GM21423 (cell line): ENCODE measurements around the gene RARS2.
"Not testable (repeated sequence)": the region's sequence is repeated elsewhere in the genome, so short reads cannot be mapped to it uniquely, and the experiment has no call there.

Experiments used
- ATAC-seq: cut with Tn5 transposase; IDR thresholded peaks from one replicate; pipeline ENCODE4 v1.9.1; 2021; ENCODE audit warnings: mild to moderate bottlenecking, moderate library complexity; ENCODE audit not compliant: unreplicated experiment

The RARS2 gene

GRCh38 chr6:87504441-87504840 lies 85.3 kb downstream of the RARS2 start:
- no peak for ATAC-seq

GRCh38 chr6:87501809-87502572 lies 87.8 kb downstream of the RARS2 start:
- no peak for ATAC-seq

- no peak for ATAC-seq
These were observed 91.7 kb downstream of the RARS2 start for GRCh38 chr6:87498048-87498447.

DNA sequence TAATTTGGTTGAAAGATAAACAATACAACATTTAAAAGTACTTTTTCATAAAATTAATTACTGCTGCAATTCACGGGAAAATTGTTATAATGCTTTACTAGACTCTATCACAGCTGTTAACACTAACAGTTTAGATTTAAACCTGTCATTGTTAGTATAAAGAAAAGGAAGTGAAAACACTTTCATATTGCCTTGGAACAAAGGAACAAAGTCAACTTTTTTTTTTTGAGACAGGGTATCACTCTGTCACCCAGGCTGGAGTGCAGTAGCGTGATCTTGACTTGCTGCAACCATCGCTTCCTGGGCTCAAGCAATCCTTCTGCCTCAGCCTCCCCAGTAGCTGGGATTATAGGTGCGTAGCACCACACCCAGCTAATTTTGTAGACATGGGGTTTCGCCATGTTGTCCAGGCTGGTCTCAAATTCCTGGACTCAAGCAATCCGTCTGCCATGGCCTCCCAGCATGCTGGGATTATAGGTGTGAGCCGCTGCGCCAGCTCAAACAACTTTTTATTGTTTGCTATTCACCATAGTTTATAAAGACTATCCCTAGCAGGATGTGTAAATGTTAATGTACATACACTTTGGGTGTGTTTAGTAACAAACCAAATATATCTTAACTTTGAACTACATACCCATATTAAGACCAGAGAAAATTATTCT lies 94.9 kb downstream of the RARS2 start:
- ATAC-seq, result peak; percentile 87

DNA sequence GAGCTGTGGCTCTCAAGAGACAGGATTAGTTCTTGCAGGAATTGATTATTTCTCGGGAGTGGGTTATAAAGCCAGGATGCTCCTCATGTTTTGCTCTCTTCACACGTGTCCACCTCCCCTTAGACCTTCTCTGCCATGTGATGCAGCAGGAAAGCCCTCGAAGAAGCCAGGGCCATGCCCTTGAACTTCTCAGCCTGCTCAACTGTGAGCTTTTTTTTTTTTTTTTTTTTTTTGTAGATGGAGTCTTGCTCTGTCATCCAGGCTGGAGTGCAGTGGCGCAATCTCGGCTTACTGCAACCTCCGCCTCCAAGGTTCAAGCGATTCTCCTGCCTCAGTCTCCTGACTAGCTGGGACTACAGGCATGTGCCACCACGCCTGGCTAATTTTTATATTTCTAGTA lies 100.5 kb downstream of the RARS2 start:
- ATAC-seq, result not testable (repeated sequence)

GRCh38 chr6:87487555-87487954 lies 102.2 kb downstream of the RARS2 start:
- no peak for ATAC-seq

DNA sequence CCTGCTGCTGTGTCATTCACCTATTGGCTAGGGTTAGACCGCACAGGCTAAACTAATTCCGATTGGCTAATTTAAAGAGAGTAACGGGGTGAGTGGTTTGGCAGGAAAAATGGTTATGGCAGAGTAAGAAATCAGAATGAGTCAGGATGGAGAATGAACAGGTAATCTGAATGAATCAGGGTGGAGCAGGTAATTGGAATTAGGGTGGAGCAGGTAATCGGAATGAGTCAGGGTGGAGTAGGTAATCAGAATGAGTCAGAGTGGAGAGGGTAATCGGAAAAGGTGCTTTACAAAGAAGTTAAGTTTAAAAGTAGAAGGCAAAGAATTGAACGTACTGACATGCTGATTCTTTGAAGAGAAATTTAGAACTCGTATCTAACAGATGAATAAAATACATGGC lies 105.3 kb downstream of the RARS2 start:
- ATAC-seq, result no peak

GRCh38 chr6:87483929-87484328 lies 105.9 kb downstream of the RARS2 start:
- ATAC-seq, result no peak

GRCh38 chr6:87482366-87482765 lies 107.4 kb downstream of the RARS2 start:
- no peak for ATAC-seq

GRCh38 chr6:87481931-87482330 lies 107.9 kb downstream of the RARS2 start:
- no peak for ATAC-seq

- ATAC-seq, result peak; percentile 60
These were observed 116.3 kb downstream of the RARS2 start for GRCh38 chr6:87473419-87473903.

DNA sequence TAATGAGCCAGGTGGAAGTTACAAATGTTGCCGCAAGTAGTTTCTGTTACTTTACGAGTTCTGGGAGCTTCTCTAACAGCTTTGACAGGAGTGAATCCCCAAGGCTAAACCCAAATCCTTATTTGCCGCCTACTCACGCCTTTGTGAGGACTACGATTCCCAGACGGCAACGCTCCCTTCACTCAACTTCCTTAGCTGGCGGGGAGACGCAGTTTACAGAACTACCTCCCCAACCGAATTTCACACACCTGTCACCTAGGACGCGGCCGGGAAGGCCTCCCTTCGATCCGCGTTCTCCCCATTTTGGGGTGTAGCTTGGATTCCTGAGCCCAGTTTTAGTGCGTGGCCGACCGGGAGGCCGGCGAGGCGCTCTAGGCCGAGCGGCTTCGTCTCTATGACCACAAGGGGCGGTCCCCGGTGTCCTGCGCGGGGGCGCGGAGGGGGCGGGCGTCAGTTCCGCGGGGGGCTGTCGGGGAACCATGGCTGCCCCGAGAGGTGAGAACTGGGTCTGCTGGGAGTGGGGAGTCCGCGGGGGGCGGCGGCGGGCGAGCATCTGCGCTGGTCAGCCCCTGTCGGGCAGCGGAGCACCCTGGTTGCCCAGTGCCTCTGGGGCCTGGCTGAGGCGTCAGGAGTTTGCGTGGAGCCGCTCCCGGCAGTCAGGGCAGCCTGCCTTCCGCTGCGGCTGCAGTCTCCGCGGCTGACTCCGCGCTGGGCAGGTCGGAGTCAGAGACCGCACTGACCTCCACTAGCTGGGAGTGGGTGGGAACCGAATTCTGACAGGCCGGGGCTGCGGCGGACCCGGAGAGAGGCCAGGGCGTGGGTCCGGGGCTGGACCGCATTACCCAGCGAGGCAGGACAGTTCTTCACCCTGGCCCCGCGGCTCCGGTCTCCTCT lies 117.0 kb downstream of the RARS2 start, which contains the start of gene SLC35A1:
TSS of gene SLC35A1 (plus strand) at position 450 of the 894 bp plus-strand sequence. CDS start at position 480, 30 bp downstream.
- ATAC-seq, result peak; percentile 94

GRCh38 chr6:87465051-87465450 lies 124.7 kb downstream of the RARS2 start:
- ATAC-seq, result no peak
